GM19328 (cell line): ENCODE results near the gene CEND1.

Experiments
- ATAC-seq: cut with Tn5 transposase; IDR thresholded peaks from one replicate; pipeline ENCODE4 v1.9.1; 2021; ENCODE audit warnings: mild to moderate bottlenecking, moderate library complexity; ENCODE audit not compliant: unreplicated experiment

Gene CEND1

GRCh38 chr11:827897-828192 is 38.0 kb upstream of the CEND1 start, which contains the start of gene CRACR2B:
CRACR2B (plus strand) TSS chr11:827919; CDS start chr11:828608, 689 bp downstream.
- no peak for ATAC-seq

- ATAC-seq: no peak
Observed at GRCh38 chr11:827146-827896, 37.4 kb upstream of the CEND1 start.

GRCh38 chr11:826836-827145 is 36.9 kb upstream of the CEND1 start:
- no peak for ATAC-seq

- no peak for ATAC-seq
Observed at GRCh38 chr11:826227-826621, 36.3 kb upstream of the CEND1 start.

GRCh38 chr11:825366-826226 is 35.7 kb upstream of the CEND1 start:
- no peak for ATAC-seq

- ATAC-seq: no peak
Observed at GRCh38 chr11:824942-825341, 35.1 kb upstream of the CEND1 start.

GRCh38 chr11:824292-824880 is 34.5 kb upstream of the CEND1 start:
- no peak for ATAC-seq

GRCh38 chr11:823441-824291 is 33.8 kb upstream of the CEND1 start:
- no peak for ATAC-seq

- no peak for ATAC-seq
Observed at GRCh38 chr11:821512-822371, 31.9 kb upstream of the CEND1 start.

- ATAC-seq: no peak
Observed at GRCh38 chr11:820655-821511, 31.0 kb upstream of the CEND1 start.

GRCh38 chr11:819943-820649 is 30.2 kb upstream of the CEND1 start:
- peak; percentile 59 for ATAC-seq

GRCh38 chr11:819129-819931 is 29.4 kb upstream of the CEND1 start:
- ATAC-seq: peak; percentile 67

- no peak for ATAC-seq
Observed at GRCh38 chr11:818396-819128, 28.7 kb upstream of the CEND1 start, which contains the start of gene PNPLA2. PNPLA2 (plus strand) TSS chr11:818914; CDS start chr11:819719, 805 bp downstream.

GRCh38 chr11:816433-816779 is 26.5 kb upstream of the CEND1 start:
- no peak for ATAC-seq

- no peak for ATAC-seq
Observed at GRCh38 chr11:815675-816432, 26.0 kb upstream of the CEND1 start.

GRCh38 chr11:813456-814096 is 23.7 kb upstream of the CEND1 start:
- no peak for ATAC-seq
